ENCODE results near the gene MARVELD2.
"Not testable (repeated sequence)": the region's sequence is repeated elsewhere in the genome, so short reads cannot be mapped to it uniquely, and the experiment has no call there.

The MARVELD2 gene

DNA sequence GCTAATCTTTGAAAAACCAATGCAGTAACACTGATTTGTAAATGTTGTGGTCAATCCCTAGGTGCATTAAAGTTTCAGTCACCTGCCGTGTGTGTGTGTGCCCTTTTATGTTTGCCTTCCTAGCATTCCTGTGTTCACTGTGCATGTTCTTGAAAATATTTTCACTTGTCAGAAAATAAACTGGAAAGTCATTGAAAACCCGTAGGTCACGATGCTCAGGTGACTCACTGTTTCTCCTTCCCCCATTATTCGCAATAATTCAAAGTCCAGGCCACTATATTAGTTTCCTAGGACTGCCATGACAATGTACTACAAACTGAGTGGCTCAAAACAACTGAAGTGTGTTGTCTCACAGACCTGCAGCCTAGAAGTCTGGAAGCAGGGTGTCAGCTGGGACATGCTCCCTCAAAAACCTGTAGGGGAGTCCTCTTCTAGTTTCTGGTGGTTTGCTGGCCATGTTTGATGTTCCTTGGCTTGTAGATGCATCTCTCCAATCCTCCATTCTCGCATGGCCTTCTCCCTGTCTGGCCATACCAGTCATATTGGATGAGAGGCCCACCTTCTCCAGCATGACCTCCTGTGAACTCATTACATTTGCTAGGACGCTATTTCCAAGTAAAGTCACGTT lies 29.3 kb downstream of the MARVELD2 start:
- TF ChIP-seq SPI1 (IDR thresholded peaks at IDR 0.05; ENCODE audit: borderline replicate concordance, low read depth): no peak
- TF ChIP-seq, protein P1, sequence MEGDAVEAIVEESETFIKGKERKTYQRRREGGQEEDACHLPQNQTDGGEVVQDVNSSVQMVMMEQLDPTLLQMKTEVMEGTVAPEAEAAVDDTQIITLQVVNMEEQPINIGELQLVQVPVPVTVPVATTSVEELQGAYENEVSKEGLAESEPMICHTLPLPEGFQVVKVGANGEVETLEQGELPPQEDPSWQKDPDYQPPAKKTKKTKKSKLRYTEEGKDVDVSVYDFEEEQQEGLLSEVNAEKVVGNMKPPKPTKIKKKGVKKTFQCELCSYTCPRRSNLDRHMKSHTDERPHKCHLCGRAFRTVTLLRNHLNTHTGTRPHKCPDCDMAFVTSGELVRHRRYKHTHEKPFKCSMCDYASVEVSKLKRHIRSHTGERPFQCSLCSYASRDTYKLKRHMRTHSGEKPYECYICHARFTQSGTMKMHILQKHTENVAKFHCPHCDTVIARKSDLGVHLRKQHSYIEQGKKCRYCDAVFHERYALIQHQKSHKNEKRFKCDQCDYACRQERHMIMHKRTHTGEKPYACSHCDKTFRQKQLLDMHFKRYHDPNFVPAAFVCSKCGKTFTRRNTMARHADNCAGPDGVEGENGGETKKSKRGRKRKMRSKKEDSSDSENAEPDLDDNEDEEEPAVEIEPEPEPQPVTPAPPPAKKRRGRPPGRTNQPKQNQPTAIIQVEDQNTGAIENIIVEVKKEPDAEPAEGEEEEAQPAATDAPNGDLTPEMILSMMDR (IDR thresholded peaks at IDR 0.05; ENCODE audit: insufficient read depth, low read length): no peak
- TF ChIP-seq POLR2AphosphoS5 (IDR thresholded peaks at IDR 0.05; ENCODE audit: low read depth): no peak
- TF ChIP-seq, protein P2, sequence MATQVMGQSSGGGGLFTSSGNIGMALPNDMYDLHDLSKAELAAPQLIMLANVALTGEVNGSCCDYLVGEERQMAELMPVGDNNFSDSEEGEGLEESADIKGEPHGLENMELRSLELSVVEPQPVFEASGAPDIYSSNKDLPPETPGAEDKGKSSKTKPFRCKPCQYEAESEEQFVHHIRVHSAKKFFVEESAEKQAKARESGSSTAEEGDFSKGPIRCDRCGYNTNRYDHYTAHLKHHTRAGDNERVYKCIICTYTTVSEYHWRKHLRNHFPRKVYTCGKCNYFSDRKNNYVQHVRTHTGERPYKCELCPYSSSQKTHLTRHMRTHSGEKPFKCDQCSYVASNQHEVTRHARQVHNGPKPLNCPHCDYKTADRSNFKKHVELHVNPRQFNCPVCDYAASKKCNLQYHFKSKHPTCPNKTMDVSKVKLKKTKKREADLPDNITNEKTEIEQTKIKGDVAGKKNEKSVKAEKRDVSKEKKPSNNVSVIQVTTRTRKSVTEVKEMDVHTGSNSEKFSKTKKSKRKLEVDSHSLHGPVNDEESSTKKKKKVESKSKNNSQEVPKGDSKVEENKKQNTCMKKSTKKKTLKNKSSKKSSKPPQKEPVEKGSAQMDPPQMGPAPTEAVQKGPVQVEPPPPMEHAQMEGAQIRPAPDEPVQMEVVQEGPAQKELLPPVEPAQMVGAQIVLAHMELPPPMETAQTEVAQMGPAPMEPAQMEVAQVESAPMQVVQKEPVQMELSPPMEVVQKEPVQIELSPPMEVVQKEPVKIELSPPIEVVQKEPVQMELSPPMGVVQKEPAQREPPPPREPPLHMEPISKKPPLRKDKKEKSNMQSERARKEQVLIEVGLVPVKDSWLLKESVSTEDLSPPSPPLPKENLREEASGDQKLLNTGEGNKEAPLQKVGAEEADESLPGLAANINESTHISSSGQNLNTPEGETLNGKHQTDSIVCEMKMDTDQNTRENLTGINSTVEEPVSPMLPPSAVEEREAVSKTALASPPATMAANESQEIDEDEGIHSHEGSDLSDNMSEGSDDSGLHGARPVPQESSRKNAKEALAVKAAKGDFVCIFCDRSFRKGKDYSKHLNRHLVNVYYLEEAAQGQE (IDR thresholded peaks at IDR 0.05; ENCODE audit: insufficient replicate concordance, low read depth): no peak
- no peak for TF ChIP-seq GABPA (IDR thresholded peaks at IDR 0.05; ENCODE audit: low read depth)
- DNase-seq (ENCODE audit: low read depth in 1 of 2, low spot score in 1 of 2): no peak
- Histone ChIP-seq H3K4me3 (replicated peaks; ENCODE audit: insufficient read depth, low read length) (no peak overlapping the region), H3K27me3 (ENCODE audit: insufficient read depth, poor library complexity, severe bottlenecking) (no peaks in the 10 kb centered on the region), H3K27ac (replicated peaks) (no peak overlapping the region)

DNA sequence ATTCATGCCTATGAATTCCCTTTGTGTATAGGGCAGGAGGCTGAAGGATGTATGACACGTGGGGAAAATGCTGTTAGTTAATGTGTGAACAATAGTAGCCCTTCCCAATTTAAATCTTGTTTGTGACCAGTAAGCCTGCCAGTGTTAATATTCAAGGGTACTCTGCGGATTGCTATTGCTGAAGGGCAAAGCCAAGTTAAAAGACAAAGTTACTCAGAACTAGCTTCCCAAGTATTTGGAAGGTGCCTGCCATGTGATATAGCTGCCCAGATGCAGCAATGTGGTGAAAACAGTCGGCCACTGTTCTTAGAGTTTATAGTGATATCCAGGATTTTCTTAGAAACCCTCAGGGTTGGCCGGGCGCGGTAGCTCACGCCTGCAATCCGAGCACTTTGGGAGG lies 34.6 kb downstream of the MARVELD2 start:
- no peak for TF ChIP-seq POLR2AphosphoS5 (IDR thresholded peaks at IDR 0.05; ENCODE audit: low read depth)
- TF ChIP-seq GABPA (IDR thresholded peaks at IDR 0.05; ENCODE audit: low read depth): no peak
- TF ChIP-seq, protein P1 (IDR thresholded peaks at IDR 0.05; ENCODE audit: insufficient read depth, low read length): no peak
- TF ChIP-seq SPI1 (IDR thresholded peaks at IDR 0.05; ENCODE audit: borderline replicate concordance, low read depth): no peak
- TF ChIP-seq, protein P2 (IDR thresholded peaks at IDR 0.05; ENCODE audit: insufficient replicate concordance, low read depth): no peak
- no peak overlapping the region for H3K4me3 ChIP-seq (replicated peaks; ENCODE audit: insufficient read depth, low read length)
- no peak for DNase-seq (ENCODE audit: low read depth in 1 of 2, low spot score in 1 of 2)
- no peak overlapping the region for H3K27ac ChIP-seq (replicated peaks)
- no peaks in the 10 kb centered on the region for H3K27me3 ChIP-seq (ENCODE audit: insufficient read depth, poor library complexity, severe bottlenecking)

DNA sequence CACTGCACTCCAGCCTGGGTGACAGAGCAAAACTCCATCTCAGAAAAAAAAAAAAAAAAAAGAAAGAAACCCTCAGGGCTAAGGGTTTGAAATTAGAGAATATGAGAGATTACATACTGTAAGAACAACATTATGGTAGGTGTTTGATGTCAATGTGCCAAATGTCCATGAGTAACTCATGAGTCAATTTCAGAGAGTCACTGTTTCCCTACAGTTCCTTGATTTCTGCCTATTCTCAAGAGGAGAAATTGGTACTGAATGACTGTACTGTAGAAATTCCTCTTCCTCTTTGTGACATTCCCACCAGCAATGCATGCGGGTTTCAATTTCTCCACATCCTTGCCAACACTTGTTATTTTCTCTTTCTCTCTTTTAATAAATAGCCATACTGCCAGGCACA lies 35.2 kb downstream of the MARVELD2 start:
- TF ChIP-seq, protein P1 (IDR thresholded peaks at IDR 0.05; ENCODE audit: insufficient read depth, low read length): no peak
- no peak for TF ChIP-seq SPI1 (IDR thresholded peaks at IDR 0.05; ENCODE audit: borderline replicate concordance, low read depth)
- TF ChIP-seq, protein P2 (IDR thresholded peaks at IDR 0.05; ENCODE audit: insufficient replicate concordance, low read depth): no peak
- TF ChIP-seq POLR2AphosphoS5 (IDR thresholded peaks at IDR 0.05; ENCODE audit: low read depth): no peak
- no peak for TF ChIP-seq GABPA (IDR thresholded peaks at IDR 0.05; ENCODE audit: low read depth)
- no peaks in the 10 kb centered on the region for H3K27me3 ChIP-seq (ENCODE audit: insufficient read depth, poor library complexity, severe bottlenecking)
- no peak overlapping the region for H3K4me3 ChIP-seq (replicated peaks; ENCODE audit: insufficient read depth, low read length)
- no peak for DNase-seq (ENCODE audit: low read depth in 1 of 2, low spot score in 1 of 2)
- no peak overlapping the region for H3K27ac ChIP-seq (replicated peaks)

DNA sequence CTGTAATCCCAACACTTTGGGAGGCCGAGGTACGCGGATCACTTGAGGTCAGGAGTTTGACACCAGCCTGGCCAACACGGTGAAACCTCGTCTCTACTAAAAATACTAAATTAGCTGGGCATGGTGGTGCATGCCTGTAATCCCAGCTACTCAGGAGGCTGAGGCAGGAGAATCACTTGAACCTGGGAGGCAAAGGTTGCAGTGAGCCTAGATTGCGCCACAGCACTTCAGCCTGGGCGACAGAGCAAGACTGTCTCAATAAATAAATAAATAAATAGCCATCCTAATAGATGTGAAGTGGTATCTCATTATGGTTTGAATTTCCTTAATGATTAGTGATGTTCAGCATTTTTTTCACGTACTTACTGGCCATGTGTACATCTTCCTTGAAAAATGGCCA lies 35.6 kb downstream of the MARVELD2 start:
- DNase-seq (ENCODE audit: low read depth in 1 of 2, low spot score in 1 of 2); H3K4me3 ChIP-seq (replicated peaks; ENCODE audit: insufficient read depth, low read length); H3K27me3 ChIP-seq (ENCODE audit: insufficient read depth, poor library complexity, severe bottlenecking); H3K27ac ChIP-seq (replicated peaks): not testable (repeated sequence)
